Measurements from ENCODE around the gene C3orf18. TPM values are rescaled to one million over a fixed set of nuclear protein-coding genes. Genes with fewer than 3 reads are reported as not detected.

Gene C3orf18
- total and polyA plus RNA-seq, 9 of the 15 experiments (the other 6 are each of a cell fraction or from before 2014, with no cell fraction given), result 0.01 to 2.3 (median 0.94) TPM

DNA sequence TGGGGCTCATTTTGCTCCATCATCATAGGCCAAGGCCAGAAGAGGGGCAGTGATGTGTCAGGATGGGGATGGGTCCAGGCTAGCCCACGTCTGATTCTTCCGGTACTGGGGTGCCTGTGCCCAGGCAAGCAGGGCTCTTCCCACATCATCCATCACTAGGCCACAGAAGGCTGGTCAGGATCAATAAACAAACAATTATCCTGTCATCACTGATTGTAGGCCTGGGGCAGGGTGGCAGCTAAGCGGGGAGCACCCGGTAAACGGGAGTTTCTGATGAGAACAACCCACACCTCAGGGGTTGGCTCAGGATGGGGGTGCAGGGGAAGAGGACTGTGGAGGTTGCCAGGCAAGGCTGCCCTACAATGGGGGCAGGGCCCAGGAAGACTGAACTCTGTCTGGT is 46.0 kb downstream of the C3orf18 start:
- intact Hi-C loops (cut with micrococcal nuclease), result no loop called here
- FAIRE-seq (no peak), ATAC-seq (no peak), DNase-seq (ENCODE audit: extremely low read depth in 1 of 4, low spot score in 3 of 4) (no peak)
- in situ Hi-C loops (cut with MboI), result no loop called here
- peaks cover 0 to 22% of the 10 kb centered on the region in 2 experiments; a peak in 3 of 5 replicates for H3K4me1 ChIP-seq (replicated peaks in 1 of 2; ENCODE audit: control insufficient read depth in 2 of 2, insufficient read depth in 2 of 2, low read length in 2 of 2)
- no peak overlapping the region for H3K4me3 ChIP-seq
- no peaks in the 10 kb centered on the region for H3K27me3 ChIP-seq (ENCODE audit: control insufficient read depth in 2 of 2, insufficient read depth in 2 of 2, low read length in 2 of 2)
- no peak overlapping the region for H2AFZ ChIP-seq (ENCODE audit: low read depth, low read length)
- H3K9me3 ChIP-seq (replicated peaks; ENCODE audit: control insufficient read depth, insufficient read depth, low read depth, low read length), result no peaks in the 10 kb centered on the region
- H3K27ac ChIP-seq (ENCODE audit: extremely low read depth, low read depth, low read length), result no peak overlapping the region
- WGBS (ENCODE audit: insufficient coverage, low coverage, missing lambda C conversion rate), result 32% methylated on average over 5 of the region's 5 CpGs
- ChIA-PET POLR2A (interaction anchor here (0.9 kb wide), 1 partner anchor 12 kb away, joined by 3 read pairs; no protein-coding TSS in a partner anchor), CTCF (ENCODE audit: low intra/inter-chr PET ratio) (no interaction called here)
- TF ChIP-seq POU5F1 (IDR thresholded peaks at IDR 0.05; ENCODE audit: borderline replicate concordance, low read depth, low read length, partially characterized antibody), result no peak
- no peak for TF ChIP-seq GATAD2B (IDR thresholded peaks at IDR 0.05; ENCODE audit: borderline replicate concordance)
- TF ChIP-seq HNRNPK (IDR thresholded peaks at IDR 0.05; ENCODE audit: low read depth, low read length, poor library complexity, severe bottlenecking), result no peak
- TF ChIP-seq GABPA (tag; conservative IDR thresholded peaks at IDR 0.05; ENCODE audit: low read depth), result no peak
- TF ChIP-seq NFE2L1 (tag; IDR thresholded peaks at IDR 0.05; ENCODE audit: borderline replicate concordance, low read depth), result no peak
- TF ChIP-seq ZNF586 (CRISPR knock-in tag; conservative IDR thresholded peaks at IDR 0.05), result no peak
- TF ChIP-seq, protein P1, sequence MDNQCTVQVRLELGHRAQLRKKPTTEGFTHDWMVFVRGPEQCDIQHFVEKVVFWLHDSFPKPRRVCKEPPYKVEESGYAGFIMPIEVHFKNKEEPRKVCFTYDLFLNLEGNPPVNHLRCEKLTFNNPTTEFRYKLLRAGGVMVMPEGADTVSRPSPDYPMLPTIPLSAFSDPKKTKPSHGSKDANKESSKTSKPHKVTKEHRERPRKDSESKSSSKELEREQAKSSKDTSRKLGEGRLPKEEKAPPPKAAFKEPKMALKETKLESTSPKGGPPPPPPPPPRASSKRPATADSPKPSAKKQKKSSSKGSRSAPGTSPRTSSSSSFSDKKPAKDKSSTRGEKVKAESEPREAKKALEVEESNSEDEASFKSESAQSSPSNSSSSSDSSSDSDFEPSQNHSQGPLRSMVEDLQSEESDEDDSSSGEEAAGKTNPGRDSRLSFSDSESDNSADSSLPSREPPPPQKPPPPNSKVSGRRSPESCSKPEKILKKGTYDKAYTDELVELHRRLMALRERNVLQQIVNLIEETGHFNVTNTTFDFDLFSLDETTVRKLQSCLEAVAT (IDR thresholded peaks at IDR 0.05), result no peak
- no peak for TF ChIP-seq MED1 (CRISPR knock-in tag; IDR thresholded peaks at IDR 0.05; ENCODE audit: borderline replicate concordance)
- no peak for TF ChIP-seq ZNF146 (CRISPR knock-in tag; IDR thresholded peaks at IDR 0.05; ENCODE audit: unreplicated experiment)
- TF ChIP-seq HEY1 (CRISPR knock-in tag; IDR thresholded peaks at IDR 0.05; ENCODE audit: borderline replicate concordance), result no peak
- no peaks in the 10 kb centered on the region for H3K79me2 ChIP-seq (ENCODE audit: control insufficient read depth, insufficient read depth, low read length)
- H3K9me1 ChIP-seq (ENCODE audit: control insufficient read depth, insufficient read depth, low read length), result no peaks in the 10 kb centered on the region
- H3K4me2 ChIP-seq (ENCODE audit: insufficient read depth, low read length), result no peak overlapping the region
- no peaks in the 10 kb centered on the region for H4K20me1 ChIP-seq (replicated peaks; ENCODE audit: control insufficient read depth, insufficient read depth, low read length)
- no peak overlapping the region for H3K9ac ChIP-seq (ENCODE audit: insufficient read depth in 1 of 2, low read depth in 2 of 2, low read length in 2 of 2)
- BruUV-seq (replicated peaks), result no TSS peak
- no peaks in the 10 kb centered on the region for H3K36me3 ChIP-seq (ENCODE audit: control insufficient read depth, insufficient read depth, low read length)
